ENCODE results near the gene MEIS2.

MEIS2 gene

DNA sequence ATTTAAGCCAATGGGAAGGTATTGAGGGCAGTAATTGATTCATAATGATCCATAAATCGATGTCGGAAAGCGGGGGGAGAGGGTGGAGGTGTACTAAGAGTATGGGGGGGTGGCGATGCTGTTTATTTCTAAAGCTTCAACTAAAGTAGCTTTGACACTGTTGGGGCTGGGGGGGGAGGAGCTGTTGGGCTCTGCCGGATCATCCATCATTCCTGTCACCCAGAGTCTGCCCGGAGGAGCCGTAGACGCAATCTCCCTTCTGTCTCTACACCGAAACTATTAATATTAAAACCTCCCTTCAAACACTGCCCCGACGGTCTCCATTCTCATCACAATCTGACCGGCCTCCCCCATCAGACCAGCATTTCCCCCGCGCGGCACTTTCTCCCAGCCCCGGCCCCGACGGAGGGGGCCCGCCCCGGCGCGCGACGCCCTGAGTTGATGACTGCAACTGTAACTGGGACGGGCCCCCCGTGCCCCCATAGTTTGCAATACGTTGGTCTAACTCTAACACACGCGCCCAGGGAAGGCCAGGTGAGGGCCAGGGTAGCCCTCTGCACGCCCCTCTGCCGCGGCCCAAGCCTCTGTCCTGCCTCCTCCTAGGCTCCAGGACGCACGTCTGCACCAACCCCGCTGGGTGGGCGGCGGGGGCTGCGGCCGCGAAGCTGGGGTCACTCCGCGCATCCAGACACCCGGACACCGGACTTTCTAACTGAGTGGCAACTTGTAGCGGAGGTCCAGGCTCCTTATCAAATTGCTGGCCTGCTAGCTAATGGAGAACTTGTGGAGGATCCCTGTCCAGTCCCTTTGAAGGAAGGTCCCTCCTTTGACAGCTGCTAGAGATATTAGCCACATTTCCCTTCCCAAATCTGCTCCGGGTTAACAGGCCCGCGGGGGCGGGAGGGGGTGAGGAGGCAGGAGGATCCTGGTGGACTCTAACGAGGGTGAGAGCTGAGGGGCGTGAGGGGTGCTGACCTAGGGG lies 212.0 kb downstream of the MEIS2 start:
- Histone ChIP-seq H3K4me3 (ENCODE audit: low read depth, low read length) (peak overlapping the region; percentile 50), H3K9ac (ENCODE audit: low read depth, low read length) (no peak overlapping the region), H3K4me1 (ENCODE audit: control insufficient read depth, insufficient read depth, low read length) (peaks cover 42% of the 10 kb centered on the region), H3K9me3 (ENCODE audit: control insufficient read depth, insufficient read depth, low read length) (no peaks in the 10 kb centered on the region), H3K27ac (ENCODE audit: low read depth, low read length) (no peak overlapping the region), H3K27me3 (ENCODE audit: control insufficient read depth, insufficient read depth, low read length) (peaks cover 97% of the 10 kb centered on the region), H3K36me3 (ENCODE audit: control insufficient read depth, insufficient read depth, low read length) (no peaks in the 10 kb centered on the region)

DNA sequence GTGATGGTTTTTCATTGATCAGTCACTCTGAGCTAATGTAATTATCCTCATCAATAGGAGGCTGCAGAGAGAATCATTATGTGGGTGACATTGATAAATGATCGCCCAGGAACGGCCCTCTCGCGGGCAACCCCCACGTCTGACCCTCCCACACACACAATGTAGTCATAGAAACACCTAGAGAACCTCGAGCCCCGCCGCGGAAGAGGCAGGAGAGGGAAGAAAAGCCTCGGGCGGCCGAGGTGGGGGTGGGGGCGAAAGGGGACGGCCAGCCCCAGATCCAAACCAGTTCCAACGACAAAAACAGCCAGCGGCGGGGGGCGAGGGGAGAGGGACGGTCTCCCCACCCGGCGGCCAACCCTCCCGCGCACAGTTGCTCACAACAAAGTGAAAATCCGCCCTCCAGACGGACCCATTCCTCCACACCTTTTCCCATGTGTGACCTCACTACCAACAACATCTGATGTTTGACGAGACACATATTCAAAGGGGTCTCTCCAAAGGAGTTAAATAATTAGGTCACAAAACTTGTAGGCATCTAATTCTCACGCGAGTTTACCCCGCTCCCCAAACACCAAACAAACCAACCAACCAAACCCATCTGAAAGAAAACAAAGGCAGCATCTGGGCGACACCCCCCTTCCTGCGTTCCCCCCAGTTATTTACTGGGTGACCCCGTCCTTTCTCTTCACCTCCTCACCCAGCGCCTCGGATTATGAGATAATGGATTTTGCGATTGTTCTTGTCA lies 213.0 kb downstream of the MEIS2 start:
- Histone ChIP-seq H3K36me3 (ENCODE audit: control insufficient read depth, insufficient read depth, low read length) (no peaks in the 10 kb centered on the region), H3K27me3 (ENCODE audit: control insufficient read depth, insufficient read depth, low read length) (peaks cover 100% of the 10 kb centered on the region), H3K9me3 (ENCODE audit: control insufficient read depth, insufficient read depth, low read length) (no peaks in the 10 kb centered on the region), H3K4me3 (ENCODE audit: low read depth, low read length) (peak overlapping the region; percentile 50), H3K27ac (ENCODE audit: low read depth, low read length) (no peak overlapping the region), H3K9ac (ENCODE audit: low read depth, low read length) (no peak overlapping the region), H3K4me1 (ENCODE audit: control insufficient read depth, insufficient read depth, low read length) (peaks cover 44% of the 10 kb centered on the region)

- no peak overlapping the region for H3K9ac ChIP-seq (ENCODE audit: low read depth, low read length)
- no peaks in the 10 kb centered on the region for H3K36me3 ChIP-seq (ENCODE audit: control insufficient read depth, insufficient read depth, low read length)
- peaks cover 48% of the 10 kb centered on the region for H3K4me1 ChIP-seq (ENCODE audit: control insufficient read depth, insufficient read depth, low read length)
- H3K9me3 ChIP-seq (ENCODE audit: control insufficient read depth, insufficient read depth, low read length), result no peaks in the 10 kb centered on the region
- H3K4me3 ChIP-seq (ENCODE audit: low read depth, low read length), result no peak overlapping the region
- H3K27ac ChIP-seq (ENCODE audit: low read depth, low read length), result no peak overlapping the region
- peaks cover 100% of the 10 kb centered on the region for H3K27me3 ChIP-seq (ENCODE audit: control insufficient read depth, insufficient read depth, low read length)
These were observed 213.6 kb downstream of the MEIS2 start for GRCh38 chr15:36886701-36887100.

- Histone ChIP-seq H3K36me3 (ENCODE audit: control insufficient read depth, insufficient read depth, low read length) (no peaks in the 10 kb centered on the region), H3K27me3 (ENCODE audit: control insufficient read depth, insufficient read depth, low read length) (peaks cover 100% of the 10 kb centered on the region), H3K9me3 (ENCODE audit: control insufficient read depth, insufficient read depth, low read length) (no peaks in the 10 kb centered on the region), H3K27ac (ENCODE audit: low read depth, low read length) (no peak overlapping the region), H3K4me3 (ENCODE audit: low read depth, low read length) (no peak overlapping the region), H3K9ac (ENCODE audit: low read depth, low read length) (no peak overlapping the region), H3K4me1 (ENCODE audit: control insufficient read depth, insufficient read depth, low read length) (peaks cover 52% of the 10 kb centered on the region)
These were observed 214.2 kb downstream of the MEIS2 start for GRCh38 chr15:36886191-36886590.

DNA sequence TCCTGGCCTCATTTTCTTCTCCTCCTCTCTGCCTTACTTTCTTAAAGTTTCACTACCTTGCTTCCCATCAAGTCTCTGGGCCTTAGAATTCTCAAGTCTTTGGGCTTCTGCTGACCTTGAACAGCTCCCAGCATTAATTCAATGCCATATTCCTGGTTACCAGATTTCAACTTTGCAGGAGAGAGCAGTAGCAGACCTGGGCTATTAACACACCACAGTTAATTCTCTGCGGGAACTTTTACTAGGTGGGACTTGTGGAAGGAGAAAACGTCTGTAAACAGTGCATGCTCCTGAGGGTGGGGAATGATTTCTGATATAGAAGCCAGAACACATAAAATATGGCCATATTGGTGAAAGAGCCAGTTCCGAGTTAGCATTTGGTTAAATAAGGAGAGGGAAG lies 214.6 kb downstream of the MEIS2 start:
- Histone ChIP-seq H3K4me1 (ENCODE audit: control insufficient read depth, insufficient read depth, low read length) (peaks cover 52% of the 10 kb centered on the region), H3K36me3 (ENCODE audit: control insufficient read depth, insufficient read depth, low read length) (no peaks in the 10 kb centered on the region), H3K27ac (ENCODE audit: low read depth, low read length) (no peak overlapping the region), H3K27me3 (ENCODE audit: control insufficient read depth, insufficient read depth, low read length) (peaks cover 100% of the 10 kb centered on the region), H3K4me3 (ENCODE audit: low read depth, low read length) (no peak overlapping the region), H3K9ac (ENCODE audit: low read depth, low read length) (no peak overlapping the region), H3K9me3 (ENCODE audit: control insufficient read depth, insufficient read depth, low read length) (no peaks in the 10 kb centered on the region)

DNA sequence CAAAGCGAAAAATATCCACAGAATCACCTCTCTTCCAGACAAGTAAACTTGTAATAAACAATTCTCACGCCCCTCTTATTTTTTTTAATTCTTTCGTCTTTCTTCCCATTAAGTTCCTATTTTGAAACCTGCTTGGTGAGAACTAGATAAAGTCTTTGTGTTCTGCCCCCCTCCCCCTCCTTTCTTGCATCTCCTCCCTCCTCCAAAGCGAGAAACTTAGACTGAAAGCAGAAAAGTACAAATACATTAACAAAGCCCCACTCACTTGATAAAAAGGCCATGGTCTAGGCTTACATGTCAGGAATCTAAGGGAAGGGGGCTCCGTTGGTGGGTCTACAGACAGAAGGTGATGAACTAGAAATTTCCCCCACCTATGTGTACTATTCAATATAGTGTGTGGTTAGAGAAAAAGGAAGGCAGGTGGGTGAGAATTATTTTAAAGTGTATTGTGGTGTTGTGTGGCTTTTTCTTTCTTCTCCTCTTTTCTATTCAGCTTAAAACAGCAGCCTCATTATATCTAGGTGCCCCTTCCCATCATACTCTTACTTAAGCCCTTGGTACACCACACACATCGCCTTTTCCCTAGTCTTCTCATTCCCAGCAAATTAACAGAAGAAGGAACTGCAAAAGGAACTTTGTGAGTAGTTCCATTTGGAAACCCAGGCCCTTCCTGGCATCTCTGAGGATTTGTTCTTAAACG lies 215.3 kb downstream of the MEIS2 start:
- no peaks in the 10 kb centered on the region for H3K36me3 ChIP-seq (ENCODE audit: control insufficient read depth, insufficient read depth, low read length)

DNA sequence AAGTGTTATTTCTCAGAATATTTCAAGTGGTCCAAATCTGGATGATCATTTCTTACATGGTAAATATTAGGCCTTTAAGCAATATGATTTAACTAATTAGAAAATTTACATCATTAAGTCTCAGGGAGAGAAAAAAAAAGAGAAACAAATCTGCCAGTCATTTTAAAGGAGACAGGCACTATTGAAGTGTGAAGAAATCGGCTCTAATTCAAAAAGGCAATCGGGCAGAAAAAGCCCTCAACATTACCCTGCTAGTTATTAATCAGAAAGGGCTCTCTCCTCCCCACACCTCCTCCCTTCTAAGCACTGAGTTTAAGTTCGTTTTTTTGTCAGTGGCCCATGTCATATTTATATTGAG lies 215.9 kb downstream of the MEIS2 start:
- Histone ChIP-seq H3K9me3 (ENCODE audit: control insufficient read depth, insufficient read depth, low read length) (no peaks in the 10 kb centered on the region), H3K4me3 (ENCODE audit: low read depth, low read length) (no peak overlapping the region), H3K27ac (ENCODE audit: low read depth, low read length) (no peak overlapping the region), H3K4me1 (ENCODE audit: control insufficient read depth, insufficient read depth, low read length) (peaks cover 58% of the 10 kb centered on the region), H3K27me3 (ENCODE audit: control insufficient read depth, insufficient read depth, low read length) (peaks cover 100% of the 10 kb centered on the region), H3K9ac (ENCODE audit: low read depth, low read length) (no peak overlapping the region), H3K36me3 (ENCODE audit: control insufficient read depth, insufficient read depth, low read length) (no peaks in the 10 kb centered on the region)

More for the DNA sequence above, 215.3 kb downstream of the MEIS2 start:
- Histone ChIP-seq H3K4me3 (ENCODE audit: low read depth, low read length) (no peak overlapping the region), H3K4me1 (ENCODE audit: control insufficient read depth, insufficient read depth, low read length) (peaks cover 52% of the 10 kb centered on the region), H3K9ac (ENCODE audit: low read depth, low read length) (no peak overlapping the region), H3K9me3 (ENCODE audit: control insufficient read depth, insufficient read depth, low read length) (no peaks in the 10 kb centered on the region), H3K27ac (ENCODE audit: low read depth, low read length) (no peak overlapping the region), H3K27me3 (ENCODE audit: control insufficient read depth, insufficient read depth, low read length) (peaks cover 100% of the 10 kb centered on the region)

DNA sequence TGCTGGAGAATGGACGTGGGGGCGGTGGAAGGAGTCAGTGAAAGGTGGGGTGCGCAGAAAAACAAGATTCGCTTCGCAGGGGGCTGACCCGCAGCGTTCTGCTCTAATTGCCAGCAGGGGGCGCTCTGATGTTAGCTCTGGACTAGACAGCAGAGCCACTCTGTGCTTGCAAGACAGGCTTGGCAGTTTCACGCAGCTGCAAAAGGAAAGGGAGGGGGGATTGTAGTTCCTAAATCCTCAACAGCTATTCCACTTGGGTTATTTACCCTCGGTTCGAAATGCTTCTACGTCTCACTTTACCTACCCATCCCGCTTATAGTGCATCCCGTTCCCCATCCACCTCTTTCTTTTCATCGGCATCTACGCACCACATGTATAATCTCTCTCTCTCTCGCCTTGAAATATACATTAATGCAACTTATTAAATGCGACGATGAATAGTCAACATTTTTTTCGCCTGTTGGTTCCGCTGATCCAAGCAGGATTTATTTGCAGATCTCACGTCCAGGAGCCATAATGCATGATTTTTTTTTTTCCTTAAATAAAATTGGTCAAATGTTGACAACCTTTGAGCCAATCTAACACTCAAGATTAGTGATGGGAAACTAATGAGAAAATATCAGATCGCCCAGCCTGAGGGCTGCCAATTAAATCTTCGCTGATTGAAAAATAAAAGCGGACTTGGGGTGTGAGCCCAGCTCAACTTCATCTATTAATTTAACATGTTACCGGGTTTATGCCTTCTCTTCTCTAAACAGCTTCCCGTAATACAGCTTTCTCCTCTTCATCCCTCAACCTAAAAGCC lies 216.4 kb downstream of the MEIS2 start:
- Histone ChIP-seq H3K27me3 (ENCODE audit: control insufficient read depth, insufficient read depth, low read length) (peaks cover 100% of the 10 kb centered on the region), H3K4me3 (ENCODE audit: low read depth, low read length) (peak overlapping the region; percentile 18), H3K9me3 (ENCODE audit: control insufficient read depth, insufficient read depth, low read length) (no peaks in the 10 kb centered on the region), H3K4me1 (ENCODE audit: control insufficient read depth, insufficient read depth, low read length) (peaks cover 59% of the 10 kb centered on the region), H3K36me3 (ENCODE audit: control insufficient read depth, insufficient read depth, low read length) (no peaks in the 10 kb centered on the region), H3K27ac (ENCODE audit: low read depth, low read length) (no peak overlapping the region), H3K9ac (ENCODE audit: low read depth, low read length) (no peak overlapping the region)

DNA sequence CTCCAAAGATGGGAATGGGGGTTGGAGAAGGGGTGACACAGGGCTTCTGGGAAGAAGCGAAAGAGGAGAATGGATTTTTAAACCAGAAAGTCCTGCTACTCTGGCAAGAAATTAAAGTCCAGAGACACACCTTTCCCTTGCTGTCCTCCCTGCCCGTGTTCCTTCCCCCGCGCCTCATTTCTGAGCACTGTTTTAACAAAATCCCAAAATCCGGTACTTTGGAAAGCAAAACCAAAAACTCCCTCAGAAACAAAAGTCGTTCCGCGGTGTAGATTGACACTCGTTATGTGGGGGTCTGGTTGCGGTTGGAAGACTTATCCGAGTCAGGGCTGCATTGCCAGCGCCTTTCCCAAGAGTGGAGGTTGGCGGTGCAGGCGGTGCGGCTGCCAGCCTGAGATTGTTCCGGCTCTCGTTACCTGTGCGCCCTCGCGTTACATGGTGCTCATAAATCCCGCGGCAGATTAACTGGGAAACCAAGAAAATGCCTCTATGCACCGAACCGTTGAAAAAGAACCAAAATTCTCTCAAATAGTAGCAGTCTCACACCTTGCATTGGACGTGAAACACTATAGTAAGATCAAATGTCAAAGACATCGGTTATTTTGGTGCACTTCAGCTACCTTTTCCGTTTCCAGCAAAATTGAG lies 217.7 kb downstream of the MEIS2 start:
- H3K9me3 ChIP-seq (ENCODE audit: control insufficient read depth, insufficient read depth, low read length), result no peaks in the 10 kb centered on the region
- no peak overlapping the region for H3K4me3 ChIP-seq (ENCODE audit: low read depth, low read length)
- peaks cover 100% of the 10 kb centered on the region for H3K27me3 ChIP-seq (ENCODE audit: control insufficient read depth, insufficient read depth, low read length)
- no peak overlapping the region for H3K27ac ChIP-seq (ENCODE audit: low read depth, low read length)
- peaks cover 58% of the 10 kb centered on the region for H3K4me1 ChIP-seq (ENCODE audit: control insufficient read depth, insufficient read depth, low read length)
- H3K36me3 ChIP-seq (ENCODE audit: control insufficient read depth, insufficient read depth, low read length), result no peaks in the 10 kb centered on the region
- no peak overlapping the region for H3K9ac ChIP-seq (ENCODE audit: low read depth, low read length)

GRCh38 chr15:36882056-36882455 lies 218.3 kb downstream of the MEIS2 start:
- no peaks in the 10 kb centered on the region for H3K9me3 ChIP-seq (ENCODE audit: control insufficient read depth, insufficient read depth, low read length)
- H3K27ac ChIP-seq (ENCODE audit: low read depth, low read length), result no peak overlapping the region
- H3K4me1 ChIP-seq (ENCODE audit: control insufficient read depth, insufficient read depth, low read length), result peaks cover 64% of the 10 kb centered on the region
- no peak overlapping the region for H3K9ac ChIP-seq (ENCODE audit: low read depth, low read length)
- no peak overlapping the region for H3K4me3 ChIP-seq (ENCODE audit: low read depth, low read length)
- H3K36me3 ChIP-seq (ENCODE audit: control insufficient read depth, insufficient read depth, low read length), result no peaks in the 10 kb centered on the region
- peaks cover 100% of the 10 kb centered on the region for H3K27me3 ChIP-seq (ENCODE audit: control insufficient read depth, insufficient read depth, low read length)
